ACHN (cell line): Measurements from ENCODE around the gene TFAP2A.
A peak's percentile ranks its signal among the peaks of the same experiment; 100 is the strongest.

Experiments used
- DNase-seq: peaks from one replicate; pipeline ENCODE4 v3.0.0-alpha.2; 2015
- in situ Hi-C: cut with HindIII; loops from 2 replicates; pipeline ENCODE4 v1.10.0; 2017; ENCODE audit warnings: low sequenced_read_pairs, low pct_ligation_motif_present, low pct_unique_long_range_greater_than_20kb

Gene TFAP2A

DNA sequence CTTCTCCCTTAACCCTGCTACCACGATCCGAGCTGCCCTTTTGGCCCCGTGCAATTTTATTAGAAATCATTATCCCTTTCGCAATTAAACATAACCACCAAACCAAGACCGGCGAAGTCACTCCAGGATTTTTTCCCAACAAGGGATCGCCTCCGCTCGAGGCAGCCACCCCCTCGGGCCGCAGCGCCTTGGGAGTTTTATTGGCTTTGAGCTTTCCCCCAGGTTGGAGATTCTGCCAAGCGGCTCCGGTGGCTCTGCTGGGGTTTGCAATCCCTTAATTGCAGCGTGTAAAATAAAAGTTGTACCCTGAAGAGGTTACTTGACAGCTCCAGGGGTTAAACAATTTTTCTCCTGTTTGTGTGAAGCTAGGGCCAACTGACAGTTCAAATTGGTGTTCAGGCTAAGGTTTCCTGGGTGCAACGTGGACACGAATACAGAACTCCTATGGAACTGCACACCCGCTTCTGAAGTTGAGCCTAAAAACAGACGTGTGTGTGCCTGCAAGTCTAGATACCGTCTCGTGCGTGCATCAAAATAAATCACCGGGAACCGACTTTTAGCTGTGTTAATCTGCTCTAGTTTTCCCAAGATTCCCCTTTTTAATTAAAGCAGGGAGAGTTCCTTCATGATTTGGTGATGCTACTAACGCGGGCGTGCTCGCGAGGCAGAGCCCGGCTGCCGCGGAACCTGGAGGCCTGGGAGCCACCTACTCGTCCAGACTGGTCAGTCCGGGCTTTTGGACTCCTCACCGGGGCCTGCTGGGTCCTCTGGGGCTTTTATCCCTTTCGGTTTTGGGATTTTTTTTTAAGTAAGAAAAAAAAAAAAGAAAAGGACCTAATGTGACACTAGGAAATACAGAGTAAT, 975 bp upstream of the TFAP2A start:
- DNase-seq: no peak
- in situ Hi-C loops: no loop called here

- peak; percentile 60 for DNase-seq
- in situ Hi-C loops: no loop called here
These were observed 780 bp downstream of the TFAP2A start for GRCh38 chr6:10413850-10414738.

GRCh38 chr6:10413262-10413849, 1.5 kb downstream of the TFAP2A start:
- DNase-seq: no peak
- in situ Hi-C loops: no loop called here

- in situ Hi-C loops: no loop called here
- no peak for DNase-seq
These were observed 2.2 kb downstream of the TFAP2A start for GRCh38 chr6:10412461-10413261.

- in situ Hi-C loops: no loop called here
These were observed 2.9 kb downstream of the TFAP2A start for GRCh38 chr6:10411971-10412460.

DNA sequence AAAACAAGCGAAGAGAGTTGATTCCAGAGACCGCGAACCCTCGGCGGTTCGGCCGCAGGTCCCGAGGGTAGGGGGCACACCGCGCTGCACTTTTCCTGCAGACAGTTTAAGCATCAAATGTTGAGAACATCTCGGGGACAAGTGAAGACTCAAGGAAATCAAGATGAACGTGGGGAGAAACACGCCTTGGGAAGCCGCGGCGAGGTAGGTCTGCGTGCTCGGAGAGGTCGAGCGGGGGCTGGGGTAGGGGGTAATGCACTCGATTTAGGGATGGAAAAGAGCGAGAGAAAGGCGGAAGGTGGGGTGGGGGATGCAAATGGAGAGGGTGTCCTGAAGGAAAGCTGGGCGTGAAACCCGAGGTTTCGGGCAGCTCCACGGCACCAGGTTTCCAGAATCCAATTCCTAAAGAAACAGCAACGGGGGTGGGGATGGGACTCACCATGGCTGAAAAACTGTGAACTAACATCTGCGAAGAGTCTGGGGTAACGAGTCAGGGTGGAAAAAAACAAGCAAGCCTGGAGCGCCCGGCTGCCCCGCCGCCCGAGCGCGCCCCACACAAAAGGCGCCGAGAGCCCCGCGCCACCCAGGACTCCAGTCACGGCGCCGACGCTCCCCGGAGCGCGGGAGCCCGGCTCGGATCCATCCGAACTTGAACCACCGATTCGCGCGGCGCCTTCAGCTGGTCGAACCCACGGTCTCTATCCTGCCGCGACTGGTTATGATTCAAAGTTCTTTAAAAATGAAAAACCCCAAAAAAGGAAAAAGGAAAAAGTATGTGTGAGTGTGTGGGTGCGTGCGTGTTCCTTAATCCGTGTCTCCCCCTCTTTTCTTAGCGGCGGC, 3.5 kb downstream of the TFAP2A start:
- DNase-seq: peak; percentile 28
- in situ Hi-C loops: no loop called here

More at GRCh38 chr6:10411971-10412460, 2.9 kb downstream of the TFAP2A start:
- peak; percentile 74 for DNase-seq

DNA sequence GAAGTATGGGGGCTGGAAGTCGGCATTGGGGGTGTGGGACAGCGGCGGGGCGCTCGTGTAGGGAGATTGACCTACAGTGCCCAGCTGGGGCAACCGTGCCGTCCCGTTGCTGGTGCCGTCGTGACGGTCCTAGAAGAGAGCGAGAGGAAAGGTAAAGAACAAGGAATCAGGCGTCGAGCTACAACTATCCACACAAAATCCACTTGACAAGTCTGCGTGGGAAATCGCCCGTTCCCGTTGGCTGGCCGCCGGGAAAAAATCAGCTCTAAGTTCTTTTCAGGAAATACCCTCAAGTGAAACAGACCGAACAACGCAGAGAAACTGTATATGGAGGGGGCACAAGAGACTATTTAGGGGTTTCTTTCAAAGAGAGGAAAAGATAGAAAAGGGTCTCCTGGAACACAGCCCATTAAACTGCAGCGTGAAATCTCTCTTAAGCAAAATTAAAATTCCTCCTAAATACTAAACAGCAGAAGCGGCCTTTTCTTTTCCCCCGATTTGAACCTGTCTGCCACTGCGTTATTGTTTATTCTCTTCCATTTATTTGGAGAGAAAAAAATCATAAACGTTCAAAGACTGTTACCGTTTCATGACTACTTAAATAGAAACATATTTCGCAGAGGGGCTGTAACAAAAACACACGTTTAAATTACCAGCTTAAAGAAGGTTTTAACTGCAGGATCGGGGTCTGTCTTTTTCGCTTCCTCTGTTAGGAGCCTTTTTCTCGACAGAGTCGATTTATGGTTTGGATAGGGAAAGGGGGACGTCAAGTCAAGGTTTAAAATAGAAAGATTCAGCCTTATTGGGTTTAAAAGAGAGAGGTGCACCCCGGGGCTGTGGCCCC, 4.4 kb downstream of the TFAP2A start:
- in situ Hi-C loops: no loop called here
- no peak for DNase-seq

- in situ Hi-C loops: no loop called here
- DNase-seq: no peak
These were observed 5.1 kb downstream of the TFAP2A start for GRCh38 chr6:10409731-10410206.

GRCh38 chr6:10409233-10409721, 5.6 kb downstream of the TFAP2A start:
- no peak for DNase-seq
- in situ Hi-C loops: no loop called here

DNA sequence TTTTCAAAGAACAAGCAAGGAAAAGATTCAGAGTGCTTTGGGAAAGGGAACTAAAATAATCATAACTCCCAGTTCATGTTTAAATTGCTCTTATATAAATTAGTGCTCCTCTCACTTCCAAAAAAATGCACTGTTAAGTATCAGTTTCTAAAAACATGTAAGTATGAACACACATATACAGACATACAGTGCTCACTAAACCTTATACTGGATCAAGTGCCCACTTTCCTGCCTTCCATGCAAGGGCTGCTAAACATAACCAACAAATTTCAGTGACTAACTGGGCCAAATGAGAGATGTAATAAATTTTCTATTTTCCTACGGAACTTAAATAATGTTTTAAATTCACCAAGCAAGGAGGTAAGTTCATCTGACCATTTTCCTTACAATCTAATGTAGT, 6.4 kb downstream of the TFAP2A start:
- in situ Hi-C loops: no loop called here
- no peak for DNase-seq

GRCh38 chr6:10407674-10408054, 7.2 kb downstream of the TFAP2A start:
- in situ Hi-C loops: no loop called here
- DNase-seq: no peak

DNA sequence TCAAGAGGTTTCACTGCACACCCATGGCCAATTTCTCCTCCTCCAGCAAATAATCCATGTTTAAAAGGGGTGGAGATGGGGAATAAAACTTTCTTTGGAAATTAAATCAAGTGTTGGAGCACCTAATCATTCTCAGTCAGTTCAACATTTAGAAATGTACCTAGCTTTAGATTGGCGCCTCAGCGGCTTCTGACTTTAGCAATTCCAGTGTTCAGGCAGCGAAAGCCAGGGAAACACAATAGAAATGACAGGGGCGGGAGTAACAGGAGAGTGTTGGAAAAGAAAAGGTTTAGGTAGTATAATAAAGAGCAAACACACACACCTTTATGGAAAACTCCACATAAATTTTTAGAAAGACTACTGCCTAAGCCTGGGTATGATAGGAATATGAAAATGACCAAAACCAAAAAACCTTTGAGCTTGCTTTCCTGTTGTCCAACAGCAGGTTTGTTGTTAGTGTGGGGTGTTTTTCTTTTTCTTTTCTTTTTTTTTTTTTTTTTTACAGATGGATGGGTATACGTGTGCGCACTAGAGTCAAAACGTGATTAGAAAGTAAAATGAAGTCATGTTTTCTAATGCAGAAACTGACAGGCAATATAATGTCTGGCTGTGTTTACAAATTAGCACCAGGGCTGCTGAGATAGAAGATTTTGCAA, 7.7 kb downstream of the TFAP2A start:
- in situ Hi-C loops: no loop called here

DNA sequence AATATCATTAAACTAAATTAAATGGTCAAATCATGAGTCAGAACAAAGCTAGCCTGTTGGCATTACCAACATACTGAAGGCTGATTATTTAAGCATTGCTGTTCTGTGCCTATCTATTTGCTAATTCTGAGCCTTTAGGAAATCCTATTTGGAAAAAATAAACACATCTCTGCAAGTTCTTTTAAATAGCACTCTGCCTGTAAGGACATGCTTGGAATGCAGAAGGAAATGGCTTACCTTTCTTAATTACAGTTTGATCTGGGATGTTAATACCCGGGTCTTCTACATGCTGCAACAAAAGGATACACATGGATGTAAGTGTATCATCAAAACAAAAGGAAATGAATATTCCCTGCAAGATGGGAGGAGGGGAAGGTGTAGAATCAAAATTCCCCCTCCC, 8.3 kb downstream of the TFAP2A start:
- in situ Hi-C loops: no loop called here

More for the DNA sequence above, 7.7 kb downstream of the TFAP2A start:
- DNase-seq: no peak

GRCh38 chr6:10405513-10405900, 9.4 kb downstream of the TFAP2A start:
- in situ Hi-C loops: no loop called here
- no peak for DNase-seq

More for the DNA sequence above, 8.3 kb downstream of the TFAP2A start:
- no peak for DNase-seq

DNA sequence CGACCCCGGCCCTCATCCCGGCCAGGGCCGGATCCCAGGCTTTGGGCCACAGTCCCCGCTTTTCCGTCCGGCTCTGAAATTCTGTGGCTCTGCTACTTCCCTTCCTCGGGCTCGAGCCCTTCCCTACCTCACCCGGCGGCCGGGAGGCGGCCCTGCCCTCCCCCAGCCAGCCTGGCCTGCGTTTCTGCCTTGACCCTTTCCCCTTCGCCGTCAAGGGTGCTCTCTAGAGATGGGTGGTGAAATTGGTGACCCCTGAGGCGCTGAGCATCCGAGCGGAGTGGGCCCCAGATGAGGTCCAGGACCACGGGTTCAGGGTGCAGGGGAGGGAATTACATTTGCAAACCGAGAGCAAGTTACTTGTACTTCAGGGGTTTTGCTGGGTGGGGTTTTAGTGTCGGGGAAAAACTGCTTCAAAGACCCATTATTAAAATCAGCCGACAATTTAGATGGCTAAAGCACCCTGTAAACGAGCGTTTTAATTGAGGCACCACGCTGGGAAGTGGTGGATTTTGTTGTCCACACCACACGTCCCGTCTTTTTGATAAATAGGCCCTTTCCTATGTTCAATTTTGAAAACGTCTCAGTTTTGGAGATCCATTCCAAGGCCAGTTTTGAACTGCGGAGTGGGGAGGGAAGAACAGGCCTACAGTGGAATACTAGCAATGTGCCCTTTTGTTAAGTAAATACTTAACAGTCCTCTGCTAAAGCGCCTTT, 9.9 kb downstream of the TFAP2A start:
- in situ Hi-C loops: no loop called here
- DNase-seq: no peak
